Measurements from ENCODE around the gene CSGALNACT2. TPM values are rescaled to one million over a fixed set of nuclear protein-coding genes. Genes with fewer than 3 reads are reported as not detected.

The CSGALNACT2 gene
- total and polyA plus RNA-seq, 11 donors = 2.6 to 17.7 (median 8.8) TPM

DNA sequence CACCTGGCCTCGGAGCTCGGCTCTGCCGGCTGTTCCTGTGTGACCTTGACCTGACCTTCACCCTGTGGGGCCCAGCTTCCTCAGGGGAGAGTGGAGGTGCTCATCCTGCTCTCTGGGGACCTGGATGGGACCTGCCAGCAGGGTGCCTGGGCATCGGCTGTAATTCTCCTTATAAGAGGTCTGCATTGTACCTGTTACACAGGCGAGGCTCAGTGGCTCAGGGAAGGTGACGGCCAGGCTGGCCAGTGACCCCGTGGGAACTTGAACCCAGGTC, 32.4 kb upstream of the CSGALNACT2 start:
- Histone ChIP-seq H3K36me3 (no peaks in the 10 kb centered on the region), H3K9me3 (no peaks in the 10 kb centered on the region), H3K27me3 (peaks cover 0 to 35% (median 11%) of the 10 kb centered on the region in 9 donors), H3K27ac (no peak overlapping the region), H3K4me3 (peak overlapping the region in 2 of 12 donors; percentile 54 to 56), H3K4me1 (peaks cover 0 to 23% (median 10%) of the 10 kb centered on the region in 12 donors)
- 40 to 49% (median 46%) methylated on average over 1 to 7 of the region's 7 CpGs for WGBS, 4 donors
- DNase-seq = no peak
- TF ChIP-seq POLR2A (IDR thresholded peaks at IDR 0.05) = no peak
- TF ChIP-seq, protein P1, sequence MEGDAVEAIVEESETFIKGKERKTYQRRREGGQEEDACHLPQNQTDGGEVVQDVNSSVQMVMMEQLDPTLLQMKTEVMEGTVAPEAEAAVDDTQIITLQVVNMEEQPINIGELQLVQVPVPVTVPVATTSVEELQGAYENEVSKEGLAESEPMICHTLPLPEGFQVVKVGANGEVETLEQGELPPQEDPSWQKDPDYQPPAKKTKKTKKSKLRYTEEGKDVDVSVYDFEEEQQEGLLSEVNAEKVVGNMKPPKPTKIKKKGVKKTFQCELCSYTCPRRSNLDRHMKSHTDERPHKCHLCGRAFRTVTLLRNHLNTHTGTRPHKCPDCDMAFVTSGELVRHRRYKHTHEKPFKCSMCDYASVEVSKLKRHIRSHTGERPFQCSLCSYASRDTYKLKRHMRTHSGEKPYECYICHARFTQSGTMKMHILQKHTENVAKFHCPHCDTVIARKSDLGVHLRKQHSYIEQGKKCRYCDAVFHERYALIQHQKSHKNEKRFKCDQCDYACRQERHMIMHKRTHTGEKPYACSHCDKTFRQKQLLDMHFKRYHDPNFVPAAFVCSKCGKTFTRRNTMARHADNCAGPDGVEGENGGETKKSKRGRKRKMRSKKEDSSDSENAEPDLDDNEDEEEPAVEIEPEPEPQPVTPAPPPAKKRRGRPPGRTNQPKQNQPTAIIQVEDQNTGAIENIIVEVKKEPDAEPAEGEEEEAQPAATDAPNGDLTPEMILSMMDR (IDR thresholded peaks at IDR 0.05) = no peak
- ATAC-seq = no peak
- intact Hi-C loops (cut with DNase I) = loop anchor here (1.0 to 5.0 kb wide), 8 partner anchors 235 to 354 kb away; no protein-coding TSS in a partner anchor

DNA sequence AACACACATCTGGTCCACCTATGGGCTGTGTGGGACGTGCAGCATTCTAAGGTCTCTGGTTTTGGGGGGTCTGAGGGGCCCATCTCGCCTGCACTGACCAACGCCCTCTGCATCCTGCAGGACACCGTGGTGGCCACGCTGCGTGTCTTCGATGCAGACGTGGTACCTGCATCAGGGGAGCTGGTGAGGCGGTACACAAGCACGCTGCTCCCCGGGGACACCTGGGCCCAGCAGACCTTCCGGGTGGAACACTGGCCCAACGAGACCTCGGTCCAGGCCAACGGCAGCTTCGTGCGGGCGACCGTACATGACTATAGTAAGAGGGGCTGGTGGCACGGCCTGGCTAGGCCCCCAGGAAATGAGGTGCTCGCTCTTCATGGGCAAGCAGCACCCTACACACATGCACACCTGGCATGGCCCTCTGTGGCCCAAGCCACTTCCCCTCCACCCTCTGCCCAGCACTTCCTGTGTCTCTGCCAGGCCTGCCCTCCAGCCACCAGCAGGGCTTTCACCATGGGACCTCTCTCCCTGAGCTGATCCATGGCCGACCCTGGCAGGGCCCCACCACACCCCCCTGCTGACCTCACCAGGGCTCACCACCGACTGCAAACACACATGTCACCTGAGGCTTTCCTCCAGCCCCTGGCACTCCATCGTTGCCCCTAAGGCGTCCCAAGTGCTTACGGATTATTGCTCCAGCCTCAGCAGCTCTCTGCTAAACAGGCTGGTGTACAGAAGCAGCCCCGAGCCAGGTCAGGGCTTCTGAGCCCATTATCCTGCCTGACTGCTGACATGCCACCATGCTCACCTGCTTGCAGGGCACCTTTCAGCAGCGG, 31.8 kb upstream of the CSGALNACT2 start:
- intact Hi-C loops (cut with DNase I) = loop anchor here in 6 of 10 donors (2.0 to 5.0 kb wide), 4 partner anchors 240 to 354 kb away; no protein-coding TSS in a partner anchor
- Histone ChIP-seq H3K27me3 (peaks cover 0 to 30% (median 11%) of the 10 kb centered on the region in 9 donors), H3K4me1 (peaks cover 0 to 23% (median 10%) of the 10 kb centered on the region in 12 donors), H3K4me3 (no peak overlapping the region), H3K36me3 (no peaks in the 10 kb centered on the region), H3K27ac (no peak overlapping the region), H3K9me3 (no peaks in the 10 kb centered on the region)
- 89 to 92% (median 90%) methylated on average over 27 to 28 of the region's 28 CpGs for WGBS, 4 donors
- DNase-seq = peak in 2 of 5 donors; percentile 23 to 62
- no peak for ATAC-seq
- TF ChIP-seq, protein P1 (IDR thresholded peaks at IDR 0.05) = no peak
- no peak for TF ChIP-seq POLR2A (IDR thresholded peaks at IDR 0.05)

DNA sequence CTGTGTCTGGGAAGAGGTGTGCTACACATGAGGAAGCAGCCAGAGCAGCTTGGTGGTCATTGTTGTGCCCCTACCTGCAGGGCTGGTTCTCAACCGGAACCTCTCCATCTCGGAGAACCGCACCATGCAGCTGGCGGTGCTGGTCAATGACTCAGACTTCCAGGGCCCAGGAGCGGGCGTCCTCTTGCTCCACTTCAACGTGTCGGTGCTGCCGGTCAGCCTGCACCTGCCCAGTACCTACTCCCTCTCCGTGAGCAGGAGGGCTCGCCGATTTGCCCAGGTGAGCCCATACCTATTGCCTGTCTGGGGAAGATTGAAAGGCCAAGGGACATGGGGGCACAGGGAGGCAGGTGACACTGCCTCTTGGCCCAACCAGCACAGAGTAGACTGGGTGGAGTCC, 29.3 kb upstream of the CSGALNACT2 start:
- Histone ChIP-seq H3K27me3 (peaks cover 0 to 14% (median 6%) of the 10 kb centered on the region in 9 donors), H3K4me3 (no peak overlapping the region), H3K27ac (no peak overlapping the region), H3K36me3 (no peaks in the 10 kb centered on the region), H3K4me1 (peaks cover 0 to 23% (median 10%) of the 10 kb centered on the region in 12 donors), H3K9me3 (no peaks in the 10 kb centered on the region)
- TF ChIP-seq POLR2A (IDR thresholded peaks at IDR 0.05) = no peak
- TF ChIP-seq, protein P1 (IDR thresholded peaks at IDR 0.05) = no peak
- intact Hi-C loops (cut with DNase I) = loop anchor here in 5 of 10 donors (5.0 kb wide), 2 partner anchors 352 to 357 kb away; no protein-coding TSS in a partner anchor
- 91 to 98% (median 93%) methylated on average over 10 to 12 of the region's 12 CpGs for WGBS, 4 donors
- ATAC-seq (no peak), DNase-seq (peak in 1 of 5 donors; percentile 22)

DNA sequence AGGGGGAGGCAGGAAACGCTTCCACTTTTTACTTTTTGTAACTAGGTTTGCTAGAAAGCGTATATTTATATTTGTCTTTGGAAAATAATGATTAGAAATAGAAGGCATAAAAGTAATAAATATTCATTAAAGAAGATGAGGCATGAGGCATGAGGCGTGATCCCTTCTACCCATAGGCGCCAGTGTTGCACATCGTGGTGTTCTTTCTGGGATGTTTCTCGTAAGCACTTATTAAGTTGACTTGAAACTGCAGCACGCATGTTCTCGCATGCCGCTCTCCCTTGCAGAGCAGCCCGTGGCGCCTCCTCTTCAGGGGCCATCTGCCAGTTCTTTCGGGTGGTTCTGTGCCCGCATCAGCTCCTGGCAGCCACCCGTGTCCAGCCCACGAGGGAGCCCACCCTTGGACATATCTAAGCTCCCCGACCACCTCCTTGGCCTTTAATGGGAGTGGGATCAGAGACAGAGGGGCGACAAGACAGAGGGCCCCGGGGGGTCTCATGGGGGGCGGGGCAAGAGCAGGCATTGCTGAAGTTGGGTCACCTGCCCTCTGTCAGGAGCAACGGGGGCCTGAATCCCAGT, 28.5 kb upstream of the CSGALNACT2 start:
- no peak overlapping the region for H3K27ac ChIP-seq
- no peak for ATAC-seq
- peaks cover 0 to 6% (median 1%) of the 10 kb centered on the region in 9 donors for H3K27me3 ChIP-seq
- H3K36me3 ChIP-seq = no peaks in the 10 kb centered on the region
- 84 to 94% (median 86%) methylated on average over 19 to 20 of the region's 20 CpGs for WGBS, 4 donors
- H3K9me3 ChIP-seq = no peaks in the 10 kb centered on the region
- peak in 1 of 5 donors; percentile 4 for DNase-seq
- intact Hi-C loops (cut with DNase I) = loop anchor here in 5 of 10 donors (5.0 kb wide), 2 partner anchors 352 to 357 kb away; no protein-coding TSS in a partner anchor
- H3K4me1 ChIP-seq = peaks cover 0 to 18% (median 9%) of the 10 kb centered on the region in 12 donors
- no peak for TF ChIP-seq POLR2A (IDR thresholded peaks at IDR 0.05)
- TF ChIP-seq, protein P1 (IDR thresholded peaks at IDR 0.05) = no peak
- no peak overlapping the region for H3K4me3 ChIP-seq
